H9 (cell line): ENCODE measurements around the gene NOG. TPM values are rescaled to one million over a fixed set of nuclear protein-coding genes. Genes with fewer than 3 reads are reported as not detected.

ENCODE experiments used
- DNase-seq: peaks from one replicate; pipeline ENCODE4 v3.0.0-alpha.2; 2017
- H2AFZ ChIP-seq: one replicate; pipeline ENCODE4 v1.6.1; 2013; ENCODE audit warnings: mild to moderate bottlenecking, low read length, control low read depth, moderate library complexity
- H2AK5ac ChIP-seq: 2 replicates; pipeline ENCODE4 v1.6.1; 2013; ENCODE audit warnings: low read length, control low read depth, mixed read lengths; ENCODE audit not compliant: insufficient read length
- H2BK120ac ChIP-seq: one replicate; pipeline ENCODE4 v1.6.1; 2013; ENCODE audit warnings: low read depth, mild to moderate bottlenecking, low read length, control low read depth, inconsistent platforms; ENCODE audit not compliant: poor library complexity, severe bottlenecking
- H2BK12ac ChIP-seq: 2 replicates; pipeline ENCODE4 v1.6.1; 2013; ENCODE audit warnings: low read length, control low read depth, mixed read lengths, low read depth; ENCODE audit not compliant: insufficient read length
- H2BK15ac ChIP-seq: 2 replicates; pipeline ENCODE4 v1.6.1; 2013; ENCODE audit warnings: low read depth, low read length, control low read depth
- H2BK20ac ChIP-seq: one replicate; pipeline ENCODE4 v1.6.1; 2013; ENCODE audit warnings: low read depth, mild to moderate bottlenecking, low read length, control low read depth, inconsistent platforms; ENCODE audit not compliant: poor library complexity, severe bottlenecking
- H2BK5ac ChIP-seq: 2 replicates; pipeline ENCODE4 v1.6.1; 2013; ENCODE audit warnings: low read length, control low read depth, mixed read lengths; ENCODE audit not compliant: insufficient read length
- H3K14ac ChIP-seq: 2 replicates; pipeline ENCODE4 v1.6.1; 2013; ENCODE audit warnings: low read length, control low read depth; ENCODE audit not compliant: insufficient read depth
- H3K18ac ChIP-seq: 2 replicates; pipeline ENCODE4 v1.6.1; 2013; ENCODE audit warnings: low read depth, mild to moderate bottlenecking, mixed read lengths, low read length, control low read depth; ENCODE audit not compliant: insufficient read length
- H3K23ac ChIP-seq: 2 replicates; pipeline ENCODE4 v1.6.1; 2013; ENCODE audit warnings: low read length, control low read depth, mixed read lengths, low read depth; ENCODE audit not compliant: insufficient read length
- H3K23me2 ChIP-seq: 2 replicates; pipeline ENCODE4 v1.6.1; 2013; ENCODE audit warnings: low read depth, mild to moderate bottlenecking, mixed read lengths, low read length, control low read depth; ENCODE audit not compliant: insufficient read length, poor library complexity, severe bottlenecking
- H3K27ac ChIP-seq: 2 replicates; pipeline ENCODE4 v1.5.1; 2013; ENCODE audit warnings: low read length, control low read depth, mixed read lengths, low read depth; ENCODE audit not compliant: insufficient read length
- H3K27me3 ChIP-seq: 2 replicates; pipeline ENCODE4 v1.6.1; 2013; ENCODE audit warnings: low read length, control low read depth, inconsistent platforms; ENCODE audit not compliant: insufficient read depth
- H3K4ac ChIP-seq: 2 replicates; pipeline ENCODE4 v1.6.1; 2013; ENCODE audit warnings: low read depth, mild to moderate bottlenecking, control low read depth, inconsistent platforms, low read length, moderate library complexity
- H3K4me1 ChIP-seq: 2 replicates; pipeline ENCODE4 v1.6.1; 2013; ENCODE audit warnings: low read length, control low read depth, inconsistent platforms; ENCODE audit not compliant: insufficient read depth
- H3K4me2 ChIP-seq: 2 replicates; pipeline ENCODE4 v1.6.1; 2013; ENCODE audit warnings: low read length, control low read depth, mixed read lengths; ENCODE audit not compliant: insufficient read length, insufficient read depth
- H3K56ac ChIP-seq: 2 replicates; pipeline ENCODE4 v1.6.1; 2013; ENCODE audit warnings: low read depth, mild to moderate bottlenecking, mixed read lengths, low read length, control low read depth; ENCODE audit not compliant: insufficient read length
- H3K79me1 ChIP-seq: 2 replicates; pipeline ENCODE4 v1.6.1; 2013; ENCODE audit warnings: low read depth, mild to moderate bottlenecking, moderate library complexity, low read length, control low read depth, inconsistent platforms; ENCODE audit not compliant: insufficient read depth, poor library complexity, severe bottlenecking
- H3K79me2 ChIP-seq: 2 replicates; pipeline ENCODE4 v1.6.1; 2013; ENCODE audit warnings: low read length, control low read depth, inconsistent platforms; ENCODE audit not compliant: insufficient read depth
- H3K9ac ChIP-seq: 2 replicates; pipeline ENCODE4 v1.6.1; 2013; ENCODE audit warnings: low read length, control low read depth, mixed read lengths; ENCODE audit not compliant: insufficient read length; ENCODE audit errors: extremely low read depth
- H3K9me3 ChIP-seq: one replicate; pipeline ENCODE4 v1.6.1; 2013; ENCODE audit warnings: low read depth, low read length, inconsistent platforms; ENCODE audit not compliant: control insufficient read depth
- H3T11ph ChIP-seq: one replicate; pipeline ENCODE4 v1.6.1; 2013; ENCODE audit warnings: mild to moderate bottlenecking, low read length, control low read depth, inconsistent platforms
- H4K20me1 ChIP-seq: one replicate; pipeline ENCODE4 v1.6.1; 2013; ENCODE audit not compliant: control insufficient read depth, insufficient read length, insufficient read depth
- H4K5ac ChIP-seq: 2 replicates; pipeline ENCODE4 v1.6.1; 2013; ENCODE audit warnings: low read depth, mild to moderate bottlenecking, mixed read lengths, low read length, control low read depth; ENCODE audit not compliant: insufficient read length
- H4K8ac ChIP-seq: replicated peaks from 2 replicates; pipeline ENCODE4 v1.6.1; 2013; ENCODE audit warnings: low read length, control low read depth, mixed read lengths, low read depth; ENCODE audit not compliant: insufficient read length
- H4K91ac ChIP-seq: 2 replicates; pipeline ENCODE4 v1.6.1; 2013; ENCODE audit warnings: low read depth, mild to moderate bottlenecking, moderate library complexity, mixed read lengths, low read length, control low read depth; ENCODE audit not compliant: insufficient read length
- H3K27ac Mint-ChIP-seq, 3 experiments: 2 replicates in 2 of 3; 3 replicates in 1 of 3; pipeline ENCODE4 v1.8.0; 2020 to 2021; ENCODE audit warnings: mixed read lengths in 3 of 3, mild to moderate bottlenecking in 1 of 3, moderate library complexity in 1 of 3
- H3K27me3 Mint-ChIP-seq: 2 replicates; pipeline ENCODE4 v1.8.0; 2021; ENCODE audit warnings: low read depth, mild to moderate bottlenecking, moderate library complexity, mixed read lengths
- H3K36me3 Mint-ChIP-seq, 3 experiments: 2 replicates in 2 of 3; 3 replicates in 1 of 3; pipeline ENCODE4 v1.8.0; 2020 to 2021; ENCODE audit warnings: low read depth in 3 of 3, mixed read lengths in 3 of 3; ENCODE audit not compliant: insufficient read depth in 1 of 3
- H3K4me1 Mint-ChIP-seq, 2 experiments: 2 replicates each; pipeline ENCODE4 v1.8.0; 2020; ENCODE audit warnings: mixed read lengths in 2 of 2
- H3K4me3 Mint-ChIP-seq, 2 experiments: 2 replicates in 1 of 2; 3 replicates in 1 of 2; pipeline ENCODE4 v1.8.0; 2020 to 2021; ENCODE audit warnings: mild to moderate bottlenecking in 2 of 2, mixed read lengths in 2 of 2, moderate library complexity in 1 of 2
- H3K9me3 Mint-ChIP-seq, 2 experiments: 2 replicates in 1 of 2; 3 replicates in 1 of 2; pipeline ENCODE4 v1.8.0; 2020; ENCODE audit warnings: mild to moderate bottlenecking in 2 of 2, mixed read lengths in 2 of 2, moderate library complexity in 1 of 2
- WGBS: extraction: QIAGEN DNeasy Blood & Tissue Kit; methylation state at CpG from one replicate; pipeline ENCODE4 v1.1.7; 2013; ENCODE audit warnings: missing lambda C conversion rate, low lambda C conversion rate, mixed read lengths; ENCODE audit not compliant: insufficient read length; ENCODE audit errors: extremely low coverage; 5-methylcytosine and 5-hydroxymethylcytosine counted together
- total RNA-seq: library from RNA; stranded (reverse); gene quantifications from 2 replicates; pipeline ENCODE4 v1.2.1, GENCODE V29; 2021
- TF ChIP-seq, protein P1 (sequence below): fragments of 200-600 bp; sonication (generic); conservative IDR thresholded peaks from 3 replicates; pipeline ENCODE4 v1.8.0; 2021; ENCODE audit warnings: antibody characterized with exemption, mild to moderate bottlenecking

NOG gene
- total RNA-seq, 1 experiment from 2014 or later = not detected

DNA sequence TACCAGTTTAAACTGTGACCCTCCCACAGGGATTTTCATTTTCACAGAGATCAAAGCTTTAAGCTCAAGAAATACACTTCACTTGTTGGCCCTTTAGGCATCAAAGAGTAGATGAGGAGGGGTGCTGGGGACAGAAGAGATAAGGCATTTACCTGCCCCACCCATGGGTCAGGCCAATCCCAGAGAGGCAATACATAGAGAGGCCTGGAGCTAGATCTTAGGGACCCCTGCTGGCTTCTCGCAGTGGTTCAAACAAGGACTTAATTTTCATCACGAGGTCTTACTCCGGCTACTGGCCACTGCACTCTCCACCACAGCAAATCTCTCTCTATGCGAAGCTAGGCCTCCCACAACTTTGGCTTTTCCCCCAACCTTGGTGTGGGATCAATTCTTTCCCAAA, 46.6 kb downstream of the NOG start:
- H3K27me3 ChIP-seq = no peaks in the 10 kb centered on the region; the same call in 1 of the 2 replicates
- H3K23ac ChIP-seq = no peak overlapping the region
- no peak overlapping the region for H3T11ph ChIP-seq
- no peak overlapping the region for H3K4ac ChIP-seq
- H3K4me2 ChIP-seq = no peak overlapping the region
- H3K23me2 ChIP-seq = no peaks in the 10 kb centered on the region
- H3K79me1 ChIP-seq = no peaks in the 10 kb centered on the region
- TF ChIP-seq, protein P1, sequence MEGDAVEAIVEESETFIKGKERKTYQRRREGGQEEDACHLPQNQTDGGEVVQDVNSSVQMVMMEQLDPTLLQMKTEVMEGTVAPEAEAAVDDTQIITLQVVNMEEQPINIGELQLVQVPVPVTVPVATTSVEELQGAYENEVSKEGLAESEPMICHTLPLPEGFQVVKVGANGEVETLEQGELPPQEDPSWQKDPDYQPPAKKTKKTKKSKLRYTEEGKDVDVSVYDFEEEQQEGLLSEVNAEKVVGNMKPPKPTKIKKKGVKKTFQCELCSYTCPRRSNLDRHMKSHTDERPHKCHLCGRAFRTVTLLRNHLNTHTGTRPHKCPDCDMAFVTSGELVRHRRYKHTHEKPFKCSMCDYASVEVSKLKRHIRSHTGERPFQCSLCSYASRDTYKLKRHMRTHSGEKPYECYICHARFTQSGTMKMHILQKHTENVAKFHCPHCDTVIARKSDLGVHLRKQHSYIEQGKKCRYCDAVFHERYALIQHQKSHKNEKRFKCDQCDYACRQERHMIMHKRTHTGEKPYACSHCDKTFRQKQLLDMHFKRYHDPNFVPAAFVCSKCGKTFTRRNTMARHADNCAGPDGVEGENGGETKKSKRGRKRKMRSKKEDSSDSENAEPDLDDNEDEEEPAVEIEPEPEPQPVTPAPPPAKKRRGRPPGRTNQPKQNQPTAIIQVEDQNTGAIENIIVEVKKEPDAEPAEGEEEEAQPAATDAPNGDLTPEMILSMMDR = no peak
- H3K18ac ChIP-seq = no peak overlapping the region
- Mint-ChIP-seq H3K27ac (peak overlapping the region in 1 of 3 experiments; percentile 24; a peak in 1 of 7 replicates), H3K4me3 (no peak overlapping the region), H3K9me3 (no peaks in the 10 kb centered on the region), H3K36me3 (no peaks in the 10 kb centered on the region), H3K27me3 (peaks cover 37% of the 10 kb centered on the region), H3K4me1 (peaks cover 3 to 4% of the 10 kb centered on the region in 2 experiments)
- no peaks in the 10 kb centered on the region for H3K4me1 ChIP-seq
- no peak overlapping the region for H3K9ac ChIP-seq
- H4K8ac ChIP-seq = no peak overlapping the region
- H4K91ac ChIP-seq = no peak overlapping the region
- no peak overlapping the region for H3K14ac ChIP-seq
- H3K27ac ChIP-seq = no peak overlapping the region
- H2BK5ac ChIP-seq = no peak overlapping the region
- H2AK5ac ChIP-seq = no peak overlapping the region
- WGBS = no CpG with 5 or more reads among the region's 4 CpGs
- no peak overlapping the region for H2BK12ac ChIP-seq
- no peaks in the 10 kb centered on the region for H3K9me3 ChIP-seq
- H3K79me2 ChIP-seq = no peaks in the 10 kb centered on the region
- H2BK20ac ChIP-seq = no peak overlapping the region
- no peak overlapping the region for H4K5ac ChIP-seq
- no peaks in the 10 kb centered on the region for H4K20me1 ChIP-seq
- H3K56ac ChIP-seq = no peak overlapping the region
- H2AFZ ChIP-seq = no peak overlapping the region
- no peak overlapping the region for H2BK15ac ChIP-seq
- no peak overlapping the region for H2BK120ac ChIP-seq
- no peak for DNase-seq
